G401.6 (cell line): ENCODE results near the gene ODF2L.

Source experiments
- FAIRE-seq: peaks from 2 replicates; lab custom pipeline; 2012; peaks lifted over from hg19 to GRCh38; lab: Jason Lieb, UNC

ODF2L gene

GRCh38 chr1:86395751-86396497 lies at the start of gene ODF2L:
Gene ODF2L, minus strand, starts transcription at chr1:86396323. Its CDS starts 9,296 bp downstream, at chr1:86387027.
- FAIRE-seq = peak; percentile 94

- no peak for FAIRE-seq
Measured at GRCh38 chr1:86445919-86446318, 49.8 kb upstream of the ODF2L start.

- FAIRE-seq = no peak
Measured at GRCh38 chr1:86441997-86442396, 45.9 kb upstream of the ODF2L start.

- FAIRE-seq = no peak
Measured at GRCh38 chr1:86441581-86441980, 45.5 kb upstream of the ODF2L start.

GRCh38 chr1:86436041-86436440 lies 39.9 kb upstream of the ODF2L start:
- FAIRE-seq = no peak

- FAIRE-seq = no peak
Measured at GRCh38 chr1:86435327-86435726, 39.2 kb upstream of the ODF2L start.

- FAIRE-seq = no peak
Measured at GRCh38 chr1:86434059-86434458, 37.9 kb upstream of the ODF2L start.

- FAIRE-seq = no peak
Measured at GRCh38 chr1:86430376-86430775, 34.3 kb upstream of the ODF2L start.

- FAIRE-seq = no peak
Measured at GRCh38 chr1:86429835-86430234, 33.7 kb upstream of the ODF2L start.

- no peak for FAIRE-seq
Measured at GRCh38 chr1:86429122-86429725, 33.1 kb upstream of the ODF2L start.

- FAIRE-seq = no peak
Measured at GRCh38 chr1:86423873-86424272, 27.8 kb upstream of the ODF2L start, which contains the start of gene CLCA2. Gene CLCA2, plus strand, starts transcription at chr1:86424171. Its CDS starts 77 bp downstream, at chr1:86424248.

GRCh38 chr1:86423473-86423872 lies 27.4 kb upstream of the ODF2L start:
- FAIRE-seq = no peak

GRCh38 chr1:86421601-86422280 lies 25.6 kb upstream of the ODF2L start:
- no peak for FAIRE-seq

GRCh38 chr1:86419277-86419903 lies 23.3 kb upstream of the ODF2L start:
- FAIRE-seq = no peak

- FAIRE-seq = no peak
Measured at GRCh38 chr1:86416343-86416742, 20.2 kb upstream of the ODF2L start.

GRCh38 chr1:86410879-86411278 lies 14.8 kb upstream of the ODF2L start:
- no peak for FAIRE-seq

GRCh38 chr1:86409416-86410021 lies 13.4 kb upstream of the ODF2L start:
- no peak for FAIRE-seq

- no peak for FAIRE-seq
Measured at GRCh38 chr1:86396498-86396890, 371 bp upstream of the ODF2L start.

GRCh38 chr1:86394416-86394815 lies 1.7 kb downstream of the ODF2L start:
- FAIRE-seq = no peak

- FAIRE-seq = no peak
Measured at GRCh38 chr1:86389307-86389706, 6.8 kb downstream of the ODF2L start.

GRCh38 chr1:86388777-86389176 lies 7.3 kb downstream of the ODF2L start:
- FAIRE-seq = no peak

- no peak for FAIRE-seq
Measured at GRCh38 chr1:86387916-86388627, 8.1 kb downstream of the ODF2L start.
